ENCODE measurements around the gene ZMYM2.

GRCh38 chr13:19955873-19956559, 2.5 kb upstream of the ZMYM2 start:
- TF ChIP-seq, protein P1, sequence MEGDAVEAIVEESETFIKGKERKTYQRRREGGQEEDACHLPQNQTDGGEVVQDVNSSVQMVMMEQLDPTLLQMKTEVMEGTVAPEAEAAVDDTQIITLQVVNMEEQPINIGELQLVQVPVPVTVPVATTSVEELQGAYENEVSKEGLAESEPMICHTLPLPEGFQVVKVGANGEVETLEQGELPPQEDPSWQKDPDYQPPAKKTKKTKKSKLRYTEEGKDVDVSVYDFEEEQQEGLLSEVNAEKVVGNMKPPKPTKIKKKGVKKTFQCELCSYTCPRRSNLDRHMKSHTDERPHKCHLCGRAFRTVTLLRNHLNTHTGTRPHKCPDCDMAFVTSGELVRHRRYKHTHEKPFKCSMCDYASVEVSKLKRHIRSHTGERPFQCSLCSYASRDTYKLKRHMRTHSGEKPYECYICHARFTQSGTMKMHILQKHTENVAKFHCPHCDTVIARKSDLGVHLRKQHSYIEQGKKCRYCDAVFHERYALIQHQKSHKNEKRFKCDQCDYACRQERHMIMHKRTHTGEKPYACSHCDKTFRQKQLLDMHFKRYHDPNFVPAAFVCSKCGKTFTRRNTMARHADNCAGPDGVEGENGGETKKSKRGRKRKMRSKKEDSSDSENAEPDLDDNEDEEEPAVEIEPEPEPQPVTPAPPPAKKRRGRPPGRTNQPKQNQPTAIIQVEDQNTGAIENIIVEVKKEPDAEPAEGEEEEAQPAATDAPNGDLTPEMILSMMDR (IDR thresholded peaks at IDR 0.05): no peak
- TF ChIP-seq POLR2A (IDR thresholded peaks at IDR 0.05): no peak
